GM12891 (cell line): ENCODE measurements around the gene POLR1A.

Source experiments
- PAX5 ChIP-seq: IDR thresholded peaks from 2 replicates; pipeline ENCODE4 v1.6.1; 2011; ENCODE audit warnings: low read length, moderate library complexity, mild to moderate bottlenecking; ENCODE audit not compliant: insufficient read depth, severe bottlenecking
- POLR2A ChIP-seq: IDR thresholded peaks from 2 replicates; pipeline ENCODE4 v1.6.1; 2011; ENCODE audit warnings: low read depth, low read length, control low read depth
- POLR2AphosphoS5 ChIP-seq: IDR thresholded peaks from 2 replicates; pipeline ENCODE4 v1.6.1; 2011; ENCODE audit warnings: low read depth, low read length, control low read depth

- TF ChIP-seq POLR2A (peak; percentile 96), PAX5 (no peak), POLR2AphosphoS5 (peak; percentile 98)
Observed at GRCh38 chr2:86105969-86106945, 571 bp upstream of the POLR1A start, which contains the start of gene PTCD3.
